ENCODE results near the gene SRGAP2B.
"Not testable (repeated sequence)": the region's sequence is repeated elsewhere in the genome, so short reads cannot be mapped to it uniquely, and the experiment has no call there.

GRCh38 chr1:145041519-145041918 is 53.6 kb downstream of the SRGAP2B start:
- not testable (repeated sequence) for TF ChIP-seq CTCF, POLR2AphosphoS5, EP300 (IDR thresholded peaks at IDR 0.05)

Data from esophagus muscularis mucosa (tissue), 4 donors.